ENCODE data around the gene QSOX2. TPM values are rescaled to one million over a fixed set of nuclear protein-coding genes. Genes with fewer than 3 reads are reported as not detected.
"Not testable (repeated sequence)": the region's sequence is repeated elsewhere in the genome, so short reads cannot be mapped to it uniquely, and the experiment has no call there.

The QSOX2 gene
- total RNA-seq, 1 donor from 2014 or later: 6.3 TPM

DNA sequence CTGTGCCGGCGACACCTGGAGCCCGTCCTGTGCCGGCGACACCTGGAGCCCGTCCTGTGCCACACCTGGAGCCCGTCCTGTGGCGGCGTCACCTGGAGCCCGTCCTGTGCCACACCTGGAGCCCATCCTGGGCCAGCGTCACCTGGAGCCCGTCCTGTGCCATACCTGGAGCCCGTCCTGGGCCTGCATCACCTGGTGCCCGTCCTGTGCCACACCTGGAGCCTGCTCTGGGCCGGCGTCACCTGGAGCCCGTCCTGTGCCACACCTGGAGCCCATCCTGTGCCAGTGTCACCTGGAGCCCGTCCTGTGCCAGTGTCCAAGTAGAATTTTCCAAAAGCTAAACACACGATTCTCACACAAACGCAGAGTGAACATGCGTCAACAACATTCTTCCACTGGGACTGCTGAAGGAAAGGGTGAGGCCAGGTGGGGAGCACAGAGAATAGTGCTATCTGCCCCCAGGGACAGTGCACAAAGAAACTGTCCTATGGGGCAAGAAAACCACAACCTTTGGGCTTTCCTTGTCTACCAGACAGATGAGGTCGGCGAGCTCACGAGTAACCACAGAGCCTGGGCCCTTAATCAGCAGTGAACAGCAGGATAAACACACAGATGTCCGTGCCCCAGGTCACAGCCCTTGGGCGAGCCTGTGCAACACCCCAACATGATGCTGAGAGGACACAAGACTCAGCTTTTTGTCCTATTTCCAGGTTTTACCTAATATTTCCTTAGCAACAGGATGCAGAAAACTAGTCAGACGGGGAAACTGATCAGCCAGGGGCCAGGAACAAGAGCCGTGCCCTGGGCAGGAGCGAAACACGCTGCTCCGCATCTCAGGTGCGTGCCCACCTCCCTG is 7.9 kb downstream of the QSOX2 start:
- DNase-seq (ENCODE audit: low read depth in 2 of 2): no peak

DNA sequence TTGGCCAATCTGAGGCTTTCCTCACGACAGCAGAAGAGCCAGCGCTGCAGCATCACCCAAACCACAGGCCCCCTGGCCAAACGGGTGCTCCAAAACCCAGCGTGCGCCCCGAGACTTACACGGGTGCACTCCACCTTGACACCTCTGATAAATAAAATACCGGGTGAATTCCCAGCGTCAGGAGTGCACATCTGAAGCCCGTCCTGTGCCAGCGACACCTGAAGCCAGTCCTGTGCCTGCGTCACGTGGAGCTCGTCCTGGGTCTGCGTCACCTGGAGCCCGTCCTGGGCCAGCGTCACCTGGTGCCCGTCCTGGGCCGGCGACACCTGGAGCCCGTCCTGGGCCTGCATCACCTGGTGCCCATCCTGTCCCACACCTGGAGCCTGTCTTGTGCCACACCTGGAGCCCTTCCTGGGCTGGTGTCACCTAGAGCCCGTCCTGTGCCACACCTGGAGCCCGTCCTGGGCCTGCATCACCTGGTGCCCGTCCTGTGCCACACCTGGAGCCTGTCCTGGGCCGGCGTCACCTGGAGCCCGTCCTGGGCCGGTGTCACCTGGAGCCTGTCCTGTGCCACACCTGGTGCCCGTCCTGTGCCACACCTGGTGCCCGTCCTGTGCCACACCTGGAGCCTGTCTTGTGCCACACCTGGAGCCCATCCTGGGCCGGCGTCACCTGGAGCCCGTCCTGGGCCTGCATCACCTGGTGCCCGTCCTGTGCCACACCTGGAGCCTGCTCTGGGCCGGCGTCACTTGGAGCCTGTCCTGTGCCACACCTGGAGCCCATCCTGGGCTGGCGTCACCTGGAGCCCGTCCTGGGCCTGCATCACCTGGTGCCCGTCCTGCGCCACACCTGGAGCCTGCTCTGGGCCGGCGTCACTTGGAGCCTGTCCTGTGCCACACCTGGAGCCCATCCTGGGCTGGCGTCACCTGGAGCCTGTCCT is 8.9 kb downstream of the QSOX2 start:
- DNase-seq (ENCODE audit: low read depth in 2 of 2): not testable (repeated sequence)

DNA sequence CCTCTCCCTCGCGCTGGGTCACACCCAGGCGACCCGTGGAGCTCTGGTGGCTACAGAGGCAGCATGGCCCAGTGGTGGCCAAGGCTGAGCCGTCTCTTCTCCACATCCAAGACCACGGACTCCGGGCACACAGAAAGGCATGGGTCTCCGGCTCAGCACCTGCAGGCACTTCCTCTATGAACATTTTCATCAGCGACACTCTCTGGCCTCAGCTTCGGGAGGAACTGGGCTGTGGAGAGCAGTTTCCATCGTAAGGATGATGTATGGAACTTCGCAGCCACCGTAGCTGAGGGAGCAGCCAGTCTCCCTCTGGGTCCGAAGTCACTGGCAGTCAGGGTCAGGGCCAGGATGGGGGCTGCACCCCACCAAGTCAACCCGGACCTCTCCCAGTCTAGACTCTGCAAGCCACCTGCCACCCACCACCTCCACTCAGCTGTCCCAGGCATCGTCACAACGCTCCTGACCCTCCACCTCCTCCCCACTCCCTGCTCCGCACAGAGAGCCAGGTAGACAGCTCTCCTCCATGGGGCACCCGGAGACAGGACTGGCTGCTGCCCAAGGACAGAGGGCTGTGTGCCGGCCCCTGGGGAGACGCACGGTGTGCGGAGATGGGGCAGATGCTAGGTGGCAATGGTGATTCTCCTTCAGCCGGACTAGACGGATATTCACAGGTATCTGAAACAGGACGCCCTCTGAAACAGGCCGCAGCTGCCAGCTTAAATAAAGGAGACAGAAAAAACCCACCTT is 9.7 kb downstream of the QSOX2 start:
- DNase-seq (ENCODE audit: low read depth in 2 of 2): no peak

DNA sequence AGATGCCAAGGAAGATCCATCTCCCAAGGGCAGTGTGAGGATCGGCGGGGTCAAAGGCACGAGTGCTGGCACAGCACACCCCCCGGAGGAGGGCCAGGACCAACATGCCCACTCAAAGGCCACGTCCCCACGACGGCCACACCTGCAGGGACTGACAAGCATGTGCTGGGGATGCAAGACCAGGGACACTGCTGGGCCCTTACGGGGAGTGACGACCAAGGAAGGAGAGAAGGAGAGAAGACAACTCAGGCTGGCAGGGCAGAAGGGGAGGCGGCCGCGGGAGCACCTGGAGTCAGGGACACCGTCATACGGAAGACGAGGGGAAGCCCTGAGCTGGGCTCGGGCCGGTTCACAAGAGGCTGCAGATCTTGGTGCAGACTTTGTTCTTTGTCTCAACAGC is 10.4 kb downstream of the QSOX2 start:
- DNase-seq (ENCODE audit: low read depth in 2 of 2): no peak

DNA sequence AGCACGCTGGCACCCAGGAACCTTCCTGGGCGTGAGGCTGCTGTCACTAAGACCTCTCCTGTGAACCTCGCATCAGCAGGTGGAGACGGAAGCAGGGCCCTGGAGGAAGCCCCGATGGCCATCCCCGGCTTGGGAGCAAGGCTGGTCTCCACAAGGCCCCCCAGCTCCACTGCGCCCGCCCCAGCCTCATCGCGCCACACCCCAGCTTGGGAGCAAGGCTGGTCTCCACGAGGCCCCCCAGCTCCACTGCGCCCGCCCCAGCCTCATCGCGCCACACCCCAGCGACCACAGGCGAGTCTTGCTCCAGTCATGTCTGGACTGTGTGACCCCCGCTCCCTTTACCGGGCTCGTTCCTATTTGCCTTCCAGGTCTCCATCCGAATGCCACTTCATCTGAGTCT is 11.0 kb downstream of the QSOX2 start:
- DNase-seq (ENCODE audit: low read depth in 2 of 2): no peak

DNA sequence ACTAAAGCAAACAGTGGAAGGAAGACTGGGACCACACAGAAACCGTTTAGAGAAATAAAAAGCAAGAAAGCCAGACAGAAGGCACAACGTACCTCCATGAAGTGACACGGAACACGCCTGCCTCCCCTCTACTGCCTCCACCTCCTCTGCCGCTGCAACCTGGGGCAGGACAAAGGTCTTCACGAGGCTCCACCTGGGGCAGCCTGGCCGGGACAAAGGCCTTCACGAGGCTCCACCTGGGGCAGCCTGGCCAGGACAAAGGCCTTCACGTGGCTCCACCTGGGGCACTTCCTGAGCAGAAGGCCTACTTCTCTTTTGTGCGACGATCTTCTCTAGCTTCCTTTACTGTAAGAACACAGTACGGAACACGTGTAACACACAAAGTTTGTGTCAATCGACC is 11.7 kb downstream of the QSOX2 start:
- DNase-seq (ENCODE audit: low read depth in 2 of 2): no peak

DNA sequence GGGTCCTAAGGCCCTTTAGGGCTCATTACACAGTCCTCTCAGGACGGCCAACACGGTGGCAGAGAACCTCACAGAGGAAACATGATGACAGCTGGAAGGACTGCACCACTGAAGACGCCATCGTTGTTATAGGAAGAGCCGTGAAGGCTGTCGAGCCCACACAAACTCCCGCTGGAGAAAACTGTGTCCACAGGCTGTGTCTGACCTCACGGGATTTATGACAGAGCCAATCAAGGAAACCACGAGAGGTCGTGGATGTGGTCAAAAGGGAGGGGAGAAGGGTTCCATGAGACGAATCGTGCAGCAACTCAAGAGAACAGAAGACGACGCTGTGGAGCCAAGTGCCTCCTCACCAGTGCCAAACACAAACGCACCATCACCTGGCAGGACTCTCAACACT is 12.2 kb downstream of the QSOX2 start:
- DNase-seq (ENCODE audit: low read depth in 2 of 2): no peak

DNA sequence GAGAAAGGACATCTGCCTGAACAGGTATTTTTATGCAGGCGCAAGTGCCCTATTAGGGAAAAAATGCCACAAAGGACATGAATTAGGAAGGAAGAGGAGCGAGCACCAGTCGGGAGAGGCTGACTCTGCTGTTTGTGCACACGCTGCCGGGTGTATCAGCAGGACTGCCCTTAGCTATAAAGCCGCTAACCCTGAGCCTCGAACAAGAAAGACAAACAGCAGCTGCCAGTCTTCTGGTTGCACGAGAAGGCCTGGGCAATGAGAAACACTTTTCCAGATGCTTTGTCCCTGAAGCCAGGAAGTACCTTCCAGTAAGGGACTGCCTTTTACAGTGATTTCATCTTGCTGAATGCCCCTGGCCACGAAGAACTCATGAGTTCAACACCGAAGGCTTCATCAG is 12.6 kb downstream of the QSOX2 start:
- DNase-seq (ENCODE audit: low read depth in 2 of 2): no peak

DNA sequence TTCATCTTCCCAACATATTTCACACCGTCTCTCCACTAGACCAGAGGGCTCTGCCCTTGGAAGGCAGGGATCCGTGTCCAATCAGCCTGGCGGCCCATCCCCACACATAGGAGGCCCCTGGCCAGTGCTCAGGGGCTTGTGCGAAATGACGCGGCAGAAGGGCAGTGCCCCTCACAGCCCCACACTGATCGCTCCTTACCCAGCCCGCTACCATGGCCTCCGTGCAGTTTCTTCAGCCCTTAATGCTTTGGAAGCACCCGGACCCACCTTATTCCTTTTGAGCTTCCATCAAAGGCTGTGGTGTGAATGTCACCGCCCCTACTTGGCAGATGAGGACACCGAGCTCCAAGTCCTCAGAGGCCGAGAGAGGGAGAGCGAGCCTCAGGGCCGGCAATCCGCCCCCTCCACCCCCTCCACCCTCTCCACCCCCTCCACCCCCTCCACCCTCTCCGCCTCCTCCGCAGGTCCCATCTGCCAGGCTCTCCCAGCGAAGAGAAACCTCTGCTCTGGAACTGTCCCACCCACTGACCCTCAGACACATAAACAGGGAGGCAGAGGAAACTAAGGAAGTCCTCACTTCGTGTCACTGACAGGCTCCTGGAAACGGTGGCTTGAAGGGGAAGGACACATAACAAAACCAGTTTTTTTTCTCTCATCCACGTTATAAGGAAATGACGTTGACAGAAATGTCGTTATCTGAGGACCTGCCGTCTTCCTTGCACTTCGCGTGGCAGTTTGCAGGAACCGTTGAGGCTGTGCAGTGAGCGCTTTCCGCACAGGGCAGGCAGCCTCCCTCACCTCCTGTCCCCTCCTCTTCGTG is 13.9 kb downstream of the QSOX2 start:
- DNase-seq (ENCODE audit: low read depth in 2 of 2): no peak

DNA sequence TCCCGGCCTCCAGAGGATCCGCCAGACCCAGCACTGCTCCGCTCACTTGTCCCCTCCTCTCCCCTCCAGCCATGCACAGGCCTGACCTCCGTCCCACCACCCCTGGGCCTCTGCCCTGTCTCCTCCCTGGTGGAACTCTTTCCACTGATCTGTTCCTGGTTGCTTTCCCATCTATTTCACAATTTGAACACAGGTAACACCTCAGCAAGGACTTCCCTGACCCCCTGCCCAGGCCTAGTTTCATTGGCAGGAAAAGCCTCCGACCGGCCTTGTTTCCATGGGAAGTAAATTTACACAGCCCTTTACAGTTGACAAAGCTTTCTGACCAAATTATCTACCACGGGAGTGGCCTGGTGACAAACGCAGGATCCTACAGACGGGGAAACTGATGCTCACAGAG is 14.8 kb downstream of the QSOX2 start:
- no peak for DNase-seq (ENCODE audit: low read depth in 2 of 2)

DNA sequence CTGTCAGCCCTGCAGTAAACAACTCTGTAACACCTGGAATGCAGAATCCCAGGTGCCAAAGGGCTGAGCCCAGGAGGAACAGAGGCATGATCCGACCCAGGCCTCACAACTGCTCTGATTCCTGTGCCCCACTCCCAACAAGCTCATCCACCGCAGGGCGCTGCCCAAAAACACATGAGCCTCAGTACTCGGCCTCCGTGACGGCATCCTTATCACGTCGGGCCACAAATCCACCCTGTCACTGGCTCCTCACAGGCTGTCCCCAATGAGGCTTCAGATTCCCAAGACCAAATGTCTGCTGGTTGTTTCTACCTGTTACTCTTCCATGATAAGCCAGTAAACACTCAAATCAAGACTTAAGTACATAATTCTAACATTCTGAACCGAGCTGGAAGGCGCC is 15.2 kb downstream of the QSOX2 start:
- no peak for DNase-seq (ENCODE audit: low read depth in 2 of 2)

DNA sequence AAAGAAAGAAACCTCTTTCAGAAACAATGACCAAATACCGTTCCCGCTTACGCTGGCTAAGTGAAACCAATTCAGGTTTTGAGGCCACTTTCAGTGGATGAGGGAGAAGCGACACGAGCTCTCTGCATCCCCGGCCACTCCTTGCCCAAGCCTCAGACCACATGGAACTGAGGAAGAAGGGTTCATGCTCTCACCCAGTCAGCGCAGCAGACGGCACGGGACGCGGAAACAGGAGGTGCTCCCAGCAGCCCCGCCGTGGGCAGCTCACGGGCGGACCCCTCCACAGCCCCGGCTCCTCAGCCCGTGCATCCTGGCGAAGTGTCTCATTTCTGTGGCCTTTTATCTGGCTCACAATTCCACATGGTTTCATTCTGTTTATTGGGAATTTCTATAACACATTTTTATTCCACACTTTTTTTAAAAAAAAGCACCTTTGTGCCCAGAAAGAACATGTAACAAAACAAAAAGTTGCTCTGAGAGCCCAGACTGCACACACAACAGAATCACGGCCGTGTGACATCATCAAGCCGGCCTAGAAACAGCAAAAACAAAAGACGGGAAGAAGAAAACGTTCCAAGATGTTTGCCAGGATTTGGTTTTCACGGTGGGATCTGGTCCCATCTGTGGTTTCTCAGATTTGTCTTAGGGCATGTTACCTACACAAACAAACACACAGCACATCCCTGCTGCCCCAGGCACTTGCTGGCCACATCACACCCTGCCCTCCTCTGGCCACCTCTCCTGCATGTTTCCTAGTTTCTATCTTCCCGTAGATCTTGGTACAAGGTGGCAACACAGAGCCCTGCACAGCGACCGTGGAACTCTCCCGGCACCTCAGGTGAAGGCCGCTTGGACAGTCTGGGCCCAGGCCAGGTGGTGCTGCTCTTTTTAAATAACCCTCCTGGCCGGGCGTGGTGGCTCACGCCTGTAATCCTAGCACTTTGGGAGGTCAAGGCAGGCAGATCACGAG is 16.2 kb downstream of the QSOX2 start:
- DNase-seq (ENCODE audit: low read depth in 2 of 2): no peak

DNA sequence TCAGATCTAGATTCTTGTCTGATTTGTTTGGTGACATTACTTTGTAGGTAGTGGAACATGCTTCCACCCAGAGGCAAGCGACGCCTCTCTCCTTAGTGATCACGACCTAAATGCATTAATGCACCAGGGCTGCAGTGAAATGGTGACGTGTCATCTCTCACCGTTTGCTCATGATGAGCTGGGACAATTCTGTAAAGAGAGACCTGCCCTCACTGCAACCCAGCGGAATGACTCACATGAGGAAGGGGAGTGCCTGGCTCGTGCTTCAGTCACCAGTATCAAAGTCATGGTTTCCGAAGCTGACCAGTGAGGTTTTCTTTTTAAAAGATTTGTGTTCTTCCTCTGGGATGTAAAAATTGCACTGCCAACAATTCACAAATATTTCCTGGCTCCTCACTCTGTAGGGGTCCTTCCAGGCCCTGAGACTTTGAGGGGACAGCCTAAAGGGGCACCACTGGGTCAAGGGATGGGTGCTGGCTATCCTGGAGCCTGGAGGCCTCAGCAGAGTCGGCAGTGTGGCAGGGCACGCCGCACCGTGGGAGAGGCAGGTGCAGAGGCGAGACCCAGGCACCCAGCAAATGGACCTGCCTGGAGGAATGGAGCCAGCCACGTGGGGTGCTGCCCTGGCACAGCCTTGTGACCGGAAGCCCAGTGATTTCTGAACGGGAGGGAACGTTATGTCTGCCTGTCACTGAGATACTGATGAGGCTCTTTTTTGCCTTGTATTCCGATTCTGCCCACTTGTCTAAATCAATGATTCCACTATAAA is 17.3 kb downstream of the QSOX2 start:
- DNase-seq (ENCODE audit: low read depth in 2 of 2): peak; percentile 80 to 86

DNA sequence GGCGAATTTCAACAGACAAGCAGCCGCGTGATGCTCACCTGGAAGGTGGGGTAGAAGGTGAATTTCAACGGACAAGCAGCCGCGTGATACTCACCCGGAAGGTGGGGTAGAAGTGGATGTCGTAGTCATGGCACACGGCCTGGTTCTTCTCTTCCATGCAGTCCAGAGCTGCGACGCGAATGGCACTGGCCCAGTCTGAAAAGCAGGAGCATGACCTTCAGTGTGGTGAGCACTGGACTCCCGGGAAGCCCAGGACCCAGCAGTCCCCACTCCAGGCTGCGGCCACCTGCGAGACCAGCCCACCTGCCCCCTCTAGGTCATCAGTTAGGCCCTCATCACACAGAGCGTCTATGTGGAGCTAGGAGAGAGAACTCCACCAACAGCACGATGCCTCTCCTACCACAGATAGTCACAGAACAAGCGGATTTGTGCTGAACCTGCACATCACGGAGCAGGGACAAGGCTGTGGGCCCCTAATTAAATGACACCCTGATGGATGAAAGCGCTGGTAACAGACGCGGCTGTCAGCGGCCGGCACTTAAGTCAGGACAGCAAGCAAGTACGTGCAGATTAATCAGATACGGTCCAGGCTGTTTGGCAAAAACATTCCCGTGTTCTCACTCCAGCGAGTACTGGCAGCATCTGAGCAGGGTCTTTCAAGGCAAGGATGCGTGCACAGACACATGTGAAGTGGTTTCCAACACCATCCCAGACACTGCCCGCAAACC is 18.8 kb downstream of the QSOX2 start:
- no peak for DNase-seq (ENCODE audit: low read depth in 2 of 2)

DNA sequence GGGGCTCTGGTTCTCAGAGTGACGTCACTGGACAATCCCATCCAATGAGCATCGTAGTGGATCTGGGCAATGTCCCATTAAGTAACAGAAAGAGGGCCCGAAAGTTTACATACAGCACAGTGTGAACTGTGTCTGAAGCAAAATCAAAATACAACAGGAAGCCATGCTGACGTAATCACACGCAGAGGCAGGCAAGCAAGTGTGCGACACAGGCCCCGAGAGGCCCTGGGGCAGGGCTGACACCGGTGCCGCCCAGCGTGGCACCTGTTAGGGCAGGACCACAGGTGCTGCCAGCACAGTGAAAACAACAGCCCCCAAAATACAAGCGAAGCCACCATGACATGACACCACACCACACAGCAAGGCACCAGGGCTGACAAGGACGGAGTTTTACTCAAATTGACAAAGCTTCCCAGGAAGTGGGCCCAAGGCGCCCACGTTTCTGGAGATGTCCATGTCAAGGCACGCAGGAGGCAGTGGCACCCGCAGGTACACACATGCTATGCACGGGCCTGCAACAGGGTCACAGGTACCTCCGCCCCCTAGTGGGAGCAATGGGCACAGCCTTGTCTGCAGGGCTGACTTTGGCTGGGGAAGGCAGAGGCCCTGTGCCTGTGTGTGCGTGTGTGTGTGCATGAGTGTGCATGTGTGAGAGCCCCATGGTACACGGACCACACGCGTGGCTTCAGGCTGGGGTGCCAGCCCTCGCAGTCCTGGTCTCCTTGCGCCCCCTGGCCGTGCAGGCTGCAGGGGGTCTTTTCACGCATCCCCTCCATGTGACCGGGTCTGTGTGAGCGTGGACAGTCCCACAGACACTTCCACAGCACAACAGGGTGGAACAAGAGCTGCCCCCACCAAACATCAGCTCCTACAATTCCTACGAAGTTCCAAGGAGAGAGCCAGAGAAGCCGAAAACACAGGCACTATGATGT is 19.6 kb downstream of the QSOX2 start:
- peak; percentile 55 to 76 for DNase-seq (ENCODE audit: low read depth in 2 of 2)

DNA sequence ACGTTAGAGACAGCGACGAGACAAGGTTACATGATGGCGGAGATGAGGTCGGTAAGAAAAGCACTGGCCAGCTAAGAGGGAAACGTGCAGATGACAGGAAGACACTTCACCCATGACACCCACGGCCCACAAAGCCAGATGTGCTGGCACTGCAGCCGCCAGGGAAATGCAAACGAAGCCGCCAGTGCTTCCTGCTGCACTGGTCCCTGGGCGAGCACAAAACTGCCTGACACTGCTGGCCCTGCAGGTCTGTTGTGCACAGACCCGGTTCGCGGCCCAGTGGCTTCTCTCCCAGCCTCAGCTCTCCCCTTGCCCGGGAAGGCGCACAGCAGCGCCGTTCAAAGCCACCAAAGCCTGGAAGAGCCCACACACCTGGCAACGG is 20.3 kb downstream of the QSOX2 start:
- DNase-seq (ENCODE audit: low read depth in 2 of 2): no peak
